IPS DF 19.7 (cell line): ENCODE data around the gene GAB2.

Experiments used
- DNase-seq: peaks from one replicate; pipeline ENCODE4 v3.0.0-alpha.2; 2013; ENCODE audit warnings: low read depth, low spot score

The GAB2 gene

GRCh38 chr11:78400116-78400515 lies 17.5 kb downstream of the GAB2 start:
- DNase-seq, result no peak

GRCh38 chr11:78399136-78399535 lies 18.5 kb downstream of the GAB2 start:
- DNase-seq, result no peak

- DNase-seq, result no peak
Measured at GRCh38 chr11:78398715-78399114, 18.9 kb downstream of the GAB2 start.

GRCh38 chr11:78397398-78397797 lies 20.2 kb downstream of the GAB2 start:
- no peak for DNase-seq

- no peak for DNase-seq
Measured at GRCh38 chr11:78395597-78395996, 22.0 kb downstream of the GAB2 start.

GRCh38 chr11:78392854-78393253 lies 24.8 kb downstream of the GAB2 start:
- no peak for DNase-seq

- DNase-seq, result no peak
Measured at GRCh38 chr11:78391424-78391823, 26.2 kb downstream of the GAB2 start.

GRCh38 chr11:78390809-78391208 lies 26.8 kb downstream of the GAB2 start:
- no peak for DNase-seq

- no peak for DNase-seq
Measured at GRCh38 chr11:78386215-78386941, 31.2 kb downstream of the GAB2 start.

- no peak for DNase-seq
Measured at GRCh38 chr11:78385205-78385604, 32.4 kb downstream of the GAB2 start.

GRCh38 chr11:78384231-78384630 lies 33.4 kb downstream of the GAB2 start:
- DNase-seq, result no peak

GRCh38 chr11:78381865-78382264 lies 35.8 kb downstream of the GAB2 start:
- no peak for DNase-seq

GRCh38 chr11:78380615-78381051 lies 37.0 kb downstream of the GAB2 start:
- DNase-seq, result no peak

GRCh38 chr11:78379039-78379670 lies 38.5 kb downstream of the GAB2 start:
- DNase-seq, result no peak

- DNase-seq, result no peak
Measured at GRCh38 chr11:78377625-78378418, 39.8 kb downstream of the GAB2 start.

- no peak for DNase-seq
Measured at GRCh38 chr11:78376858-78377257, 40.8 kb downstream of the GAB2 start.

GRCh38 chr11:78374917-78375316 lies 42.7 kb downstream of the GAB2 start:
- no peak for DNase-seq

- DNase-seq, result no peak
Measured at GRCh38 chr11:78373689-78374088, 43.9 kb downstream of the GAB2 start.

- no peak for DNase-seq
Measured at GRCh38 chr11:78372114-78372768, 45.4 kb downstream of the GAB2 start.

- DNase-seq, result no peak
Measured at GRCh38 chr11:78371221-78371891, 46.3 kb downstream of the GAB2 start.

- no peak for DNase-seq
Measured at GRCh38 chr11:78370406-78371172, 47.0 kb downstream of the GAB2 start.
